ENCODE data around the gene SLAMF6. TPM values are rescaled to one million over a fixed set of nuclear protein-coding genes. Genes with fewer than 3 reads are reported as not detected.

Gene SLAMF6
- total and polyA plus RNA-seq, 12 donors: 0.11 to 1.8 (median 0.97) TPM; not detected in 1

GRCh38 chr1:160460683-160461287 lies 62.3 kb downstream of the SLAMF6 start:
- TF ChIP-seq POLR2A (IDR thresholded peaks at IDR 0.05) (no peak), CTCF (IDR thresholded peaks at IDR 0.05) (no peak)

GRCh38 chr1:160460214-160460642 lies 62.8 kb downstream of the SLAMF6 start:
- WGBS, 4 donors: 79 to 86% (median 82%) methylated on average over 5 of the region's 5 CpGs

More at GRCh38 chr1:160460683-160461287, 62.3 kb downstream of the SLAMF6 start:
- no peak overlapping the region for H3K27ac ChIP-seq
- H3K9me3 ChIP-seq (replicated peaks in 1 of 3): no peaks in the 10 kb centered on the region
- WGBS, 4 donors: 45 to 52% (median 48%) methylated on average over 4 of the region's 4 CpGs
- H3K4me1 ChIP-seq (replicated peaks in 1 of 2): no peaks in the 10 kb centered on the region
- H3K27me3 ChIP-seq: no peaks in the 10 kb centered on the region
- no peak overlapping the region for H3K4me3 ChIP-seq
- no peaks in the 10 kb centered on the region for H3K36me3 ChIP-seq (replicated peaks in 1 of 2)
- no peak for DNase-seq
- intact Hi-C loops (cut with DNase I): no loop called here

GRCh38 chr1:160459687-160460086 lies 63.4 kb downstream of the SLAMF6 start:
- H3K4me1 ChIP-seq (replicated peaks in 1 of 2): no peaks in the 10 kb centered on the region
- TF ChIP-seq POLR2A (IDR thresholded peaks at IDR 0.05) (no peak), CTCF (IDR thresholded peaks at IDR 0.05) (no peak)
- intact Hi-C loops (cut with DNase I): no loop called here
- no peak overlapping the region for H3K4me3 ChIP-seq
- DNase-seq: no peak
- no peaks in the 10 kb centered on the region for H3K27me3 ChIP-seq
- no peaks in the 10 kb centered on the region for H3K9me3 ChIP-seq (replicated peaks in 1 of 3)
- H3K27ac ChIP-seq: no peak overlapping the region
- H3K36me3 ChIP-seq (replicated peaks in 1 of 2): no peaks in the 10 kb centered on the region
- 61 to 74% (median 68%) methylated on average over 2 of the region's 2 CpGs for WGBS, 4 donors

More at GRCh38 chr1:160460214-160460642, 62.8 kb downstream of the SLAMF6 start:
- no peak for DNase-seq
- TF ChIP-seq POLR2A (IDR thresholded peaks at IDR 0.05) (no peak), CTCF (IDR thresholded peaks at IDR 0.05) (no peak)
- no peaks in the 10 kb centered on the region for H3K36me3 ChIP-seq (replicated peaks in 1 of 2)
- no peak overlapping the region for H3K27ac ChIP-seq
- H3K9me3 ChIP-seq (replicated peaks in 1 of 3): no peaks in the 10 kb centered on the region
- no peak overlapping the region for H3K4me3 ChIP-seq
- intact Hi-C loops (cut with DNase I): no loop called here
- no peaks in the 10 kb centered on the region for H3K27me3 ChIP-seq
- H3K4me1 ChIP-seq (replicated peaks in 1 of 2): no peaks in the 10 kb centered on the region

- H3K27me3 ChIP-seq: no peaks in the 10 kb centered on the region
- 31 to 52% (median 46%) methylated on average over 2 of the region's 2 CpGs for WGBS, 4 donors
- intact Hi-C loops (cut with DNase I): no loop called here
- no peak for TF ChIP-seq CTCF (IDR thresholded peaks at IDR 0.05)
- no peak for TF ChIP-seq POLR2A (IDR thresholded peaks at IDR 0.05)
- H3K4me1 ChIP-seq (replicated peaks in 1 of 2): no peaks in the 10 kb centered on the region
- no peak for DNase-seq
- H3K9me3 ChIP-seq (replicated peaks in 1 of 3): no peaks in the 10 kb centered on the region
- no peak overlapping the region for H3K4me3 ChIP-seq
- H3K36me3 ChIP-seq (replicated peaks in 1 of 2): no peaks in the 10 kb centered on the region
- H3K27ac ChIP-seq: no peak overlapping the region
Observed at GRCh38 chr1:160459056-160459455, 64.0 kb downstream of the SLAMF6 start.
